OCI-LY7 (cell line): ENCODE results near the gene NOBOX. TPM values are rescaled to one million over a fixed set of nuclear protein-coding genes. Genes with fewer than 3 reads are reported as not detected.

Source experiments
- BruUV-seq: library from RNA; stranded (reverse); fragments of 400-500 nt; replicated peaks from 2 replicates; lab custom pipeline; 2021; lab: Mats Ljungman, UMichigan
- CTCF ChIA-PET: fragments of 300-600 bp; sonication (Branson Sonifier 250); formaldehyde crosslinking; loops from one replicate; lab custom pipeline; 2022; ENCODE audit warnings: antibody characterized with exemption; ENCODE audit not compliant: unreplicated experiment; lab: Charles Lee
- POLR2A ChIA-PET: fragments of 300-600 bp; sonication (Branson Sonifier 250); formaldehyde crosslinking; loops from one replicate; lab custom pipeline; 2022; ENCODE audit warnings: antibody characterized with exemption; lab: Charles Lee
- DNase-seq: peaks from one replicate; pipeline ENCODE4 v3.0.0-alpha.2; 2015; ENCODE audit warnings: low spot score
- H2AFZ ChIP-seq: fragments of 200-600 bp; sonication (generic), shearing (Covaris generic); 2 replicates; pipeline ENCODE4 v1.6.1; 2014; ENCODE audit warnings: mild to moderate bottlenecking, antibody characterized with exemption, low read length, moderate library complexity
- H3K27ac ChIP-seq: fragments of 200-600 bp; sonication (generic); 2 replicates; pipeline ENCODE4 v1.5.1; 2014; ENCODE audit warnings: mixed run types, low read depth, mild to moderate bottlenecking, moderate library complexity, low read length, inconsistent platforms; ENCODE audit not compliant: poor library complexity, severe bottlenecking
- H3K36me3 ChIP-seq: fragments of 200-600 bp; sonication (generic); 2 replicates; pipeline ENCODE4 v1.6.1; 2014; ENCODE audit warnings: mild to moderate bottlenecking, antibody characterized with exemption, low read length, moderate library complexity, mixed read lengths; ENCODE audit not compliant: insufficient read depth
- H3K4me1 ChIP-seq: fragments of 200-600 bp; sonication (generic); 2 replicates; pipeline ENCODE4 v1.5.1; 2014; ENCODE audit warnings: mild to moderate bottlenecking, low read length; ENCODE audit not compliant: insufficient read depth, poor library complexity, severe bottlenecking
- H3K4me2 ChIP-seq: fragments of 200-600 bp; sonication (generic); 2 replicates; pipeline ENCODE4 v1.6.1; 2014; ENCODE audit warnings: mild to moderate bottlenecking, low read length
- H3K4me3 ChIP-seq: fragments of 200-600 bp; sonication (generic); 2 replicates; pipeline ENCODE4 v1.5.1; 2014; ENCODE audit warnings: mild to moderate bottlenecking, low read depth, low read length; ENCODE audit not compliant: poor library complexity, severe bottlenecking
- H3K79me2 ChIP-seq: fragments of 200-600 bp; sonication (generic); 2 replicates; pipeline ENCODE4 v1.6.1; 2016; ENCODE audit warnings: low read depth, mild to moderate bottlenecking, low read length, moderate library complexity, mixed read lengths; ENCODE audit not compliant: insufficient read depth
- H3K9me2 ChIP-seq: fragments of 200-600 bp; sonication (generic); 2 replicates; pipeline ENCODE4 v1.6.1; 2016; ENCODE audit warnings: mild to moderate bottlenecking, low read length, mixed read lengths; ENCODE audit not compliant: insufficient read depth
- H3K9me3 ChIP-seq: fragments of 200-600 bp; sonication (generic); 2 replicates; pipeline ENCODE4 v1.6.1; 2014; ENCODE audit warnings: mild to moderate bottlenecking, mixed run types, low read length, mixed read lengths
- H4K20me1 ChIP-seq: fragments of 200-600 bp; sonication (generic); 2 replicates; pipeline ENCODE4 v1.6.1; 2014; ENCODE audit warnings: mild to moderate bottlenecking, antibody characterized with exemption, low read length, moderate library complexity, mixed read lengths; ENCODE audit not compliant: insufficient read depth
- CTCF ChIP-seq: fragments of 200-600 bp; sonication (generic); conservative IDR thresholded peaks from 2 replicates; pipeline ENCODE4 v1.5.1; 2014; ENCODE audit warnings: mild to moderate bottlenecking, antibody characterized with exemption, low read length, moderate library complexity, mixed read lengths
- EZH2phosphoT487 ChIP-seq: fragments of 200-600 bp; sonication (generic); IDR thresholded peaks from 2 replicates; pipeline ENCODE4 v1.6.1; 2018; ENCODE audit warnings: low read depth, borderline replicate concordance, mild to moderate bottlenecking, mixed run types, antibody characterized with exemption, low read length, moderate library complexity, mixed read lengths
- intact Hi-C: fragments of 100-400 bp; cut with micrococcal nuclease; formaldehyde crosslinking; loops from one replicate; pipeline ENCODE4 v1.10.0; 2022; ENCODE audit not compliant: unreplicated experiment
- total RNA-seq, 2 experiments: library from RNA; depleted of rRNA in 1 of 2; stranded (reverse); fragments of >200 nt in 1 of 2; shearing (Covaris generic) in 1 of 2; gene quantifications; 2 replicates each; pipeline ENCODE4 v1.2.3, GENCODE V29; 2014 to 2022

Gene NOBOX
- total RNA-seq, 2 experiments from 2014 or later, result not detected

- Histone ChIP-seq H3K27ac (no peak overlapping the region), H3K9me3 (no peaks in the 10 kb centered on the region), H3K4me3 (no peak overlapping the region), H2AFZ (no peak overlapping the region), H3K79me2 (no peaks in the 10 kb centered on the region), H4K20me1 (no peaks in the 10 kb centered on the region), H3K9me2 (no peaks in the 10 kb centered on the region), H3K4me2 (no peak overlapping the region), H3K36me3 (no peaks in the 10 kb centered on the region), H3K4me1 (no peaks in the 10 kb centered on the region)
- ChIA-PET CTCF (no interaction called here), POLR2A (no interaction called here)
- intact Hi-C loops, result no loop called here
- TF ChIP-seq EZH2phosphoT487 (no peak), CTCF (no peak)
- no peak for DNase-seq
- no TSS peak for BruUV-seq
These were observed 3.5 kb downstream of the NOBOX start for GRCh38 chr7:144399946-144400345.

GRCh38 chr7:144398911-144399310, 4.6 kb downstream of the NOBOX start:
- Histone ChIP-seq H3K27ac (no peak overlapping the region), H4K20me1 (no peaks in the 10 kb centered on the region), H2AFZ (no peak overlapping the region), H3K4me3 (no peak overlapping the region), H3K36me3 (no peaks in the 10 kb centered on the region), H3K9me2 (no peaks in the 10 kb centered on the region), H3K4me1 (no peaks in the 10 kb centered on the region), H3K79me2 (no peaks in the 10 kb centered on the region), H3K4me2 (no peak overlapping the region), H3K9me3 (no peaks in the 10 kb centered on the region)
- no peak for TF ChIP-seq EZH2phosphoT487
- TF ChIP-seq CTCF, result no peak
- ChIA-PET POLR2A (no interaction called here), CTCF (no interaction called here)
- intact Hi-C loops, result no loop called here
- no peak for DNase-seq
- BruUV-seq, result no TSS peak

GRCh38 chr7:144398291-144398690, 5.2 kb downstream of the NOBOX start:
- POLR2A ChIA-PET, result no interaction called here
- CTCF ChIA-PET, result no interaction called here
- no peaks in the 10 kb centered on the region for H3K9me3 ChIP-seq
- no peaks in the 10 kb centered on the region for H3K79me2 ChIP-seq
- DNase-seq, result no peak
- no peaks in the 10 kb centered on the region for H3K4me1 ChIP-seq
- no peak for TF ChIP-seq EZH2phosphoT487
- TF ChIP-seq CTCF, result no peak
- no peaks in the 10 kb centered on the region for H3K9me2 ChIP-seq
- intact Hi-C loops, result no loop called here
- H3K4me2 ChIP-seq, result no peak overlapping the region
- no peak overlapping the region for H2AFZ ChIP-seq
- no TSS peak for BruUV-seq
- no peaks in the 10 kb centered on the region for H3K36me3 ChIP-seq
- no peak overlapping the region for H3K4me3 ChIP-seq
- no peak overlapping the region for H3K27ac ChIP-seq
- H4K20me1 ChIP-seq, result no peaks in the 10 kb centered on the region
